Aorta (tissue), 5 donors: ENCODE measurements around the gene UBXN11. TPM values are rescaled to one million over a fixed set of nuclear protein-coding genes. Genes with fewer than 3 reads are reported as not detected.

ENCODE experiments used
- ATAC-seq: fragments of 200-7000 bp; cut with Tn5 transposase; one replicate; pipeline ENCODE4 v1.9.1; 2022; ENCODE audit warnings: moderate library complexity; ENCODE audit not compliant: low FRiP score
- DNase-seq, 2 donors: peaks; one replicate each; pipeline ENCODE4 v3.0.0-alpha.2; 2020
- H3K27ac ChIP-seq, 2 donors: one replicate each; pipeline ENCODE4 v1.5.1; 2013; ENCODE audit warnings: low read length in 2 of 2, mild to moderate bottlenecking in 2 of 2, moderate library complexity in 2 of 2, control low read depth in 1 of 2, inconsistent platforms in 1 of 2, low read depth in 1 of 2
- H3K27me3 ChIP-seq, 2 donors: one replicate each; pipeline ENCODE4 v1.6.1; 2013; ENCODE audit warnings: control low read depth in 1 of 2, low read length in 1 of 2, mild to moderate bottlenecking in 1 of 2, moderate library complexity in 1 of 2; ENCODE audit not compliant: insufficient read depth in 2 of 2, control insufficient read depth in 1 of 2
- H3K36me3 ChIP-seq, 2 donors: one replicate each; pipeline ENCODE4 v1.6.1; 2013; ENCODE audit warnings: control low read depth in 1 of 2, low read length in 1 of 2, mild to moderate bottlenecking in 1 of 2; ENCODE audit not compliant: insufficient read depth in 2 of 2, control insufficient read depth in 1 of 2
- H3K4me1 ChIP-seq, 2 donors: one replicate each; pipeline ENCODE4 v1.6.1; 2013; ENCODE audit warnings: low read length in 2 of 2, control low read depth in 1 of 2, mild to moderate bottlenecking in 1 of 2, moderate library complexity in 1 of 2; ENCODE audit not compliant: insufficient read depth in 2 of 2, control insufficient read depth in 1 of 2
- H3K4me3 ChIP-seq, 2 donors: one replicate each; pipeline ENCODE4 v1.5.1; 2013; ENCODE audit warnings: low read length in 2 of 2, control low read depth in 1 of 2, mild to moderate bottlenecking in 1 of 2
- H3K9me3 ChIP-seq: one replicate; pipeline ENCODE4 v1.6.1; 2013; ENCODE audit warnings: mild to moderate bottlenecking, low read length; ENCODE audit not compliant: control insufficient read depth
- WGBS, 2 donors: extraction: QIAGEN DNeasy Blood & Tissue Kit; methylation state at CpG; one replicate each; pipeline ENCODE4 v1.1.7; 2013; 5-methylcytosine and 5-hydroxymethylcytosine counted together
- intact Hi-C, 2 donors: fragments of 100-400 bp; cut with DNase I; formaldehyde crosslinking; loops; one replicate each; pipeline versions ENCODE4 v1.14.2 to v1.15.0; 2022
- polyA plus RNA-seq, 2 donors: library from polyadenylated mRNA; stranded (reverse); fragments of 200-250 nt; gene quantifications; one replicate each; pipeline ENCODE4 v1.2.3, GENCODE V29; 2013
- total RNA-seq, 2 donors: library from RNA; stranded (reverse); fragmentation: NEBNext Ultra II Directional; extraction: Animal tissue kit (Norgen Biotek cat#: 25700); gene quantifications; one replicate each; pipeline ENCODE4 v1.2.1, GENCODE V29; 2021
- donor health status: healthy with polysubstance abuse.
- donor health status: Bipolar disorder and iron deficiency.
- donor health status: DM: no; HTN: no; CAD: no.
- donor health status: DM: no; HTN: no; CAD: no.
- donor health status: DM: yes; HTN: yes; CAD: no.

Gene UBXN11
- total and polyA plus RNA-seq, 4 donors = 11.6 to 46.8 (median 24.2) TPM

DNA sequence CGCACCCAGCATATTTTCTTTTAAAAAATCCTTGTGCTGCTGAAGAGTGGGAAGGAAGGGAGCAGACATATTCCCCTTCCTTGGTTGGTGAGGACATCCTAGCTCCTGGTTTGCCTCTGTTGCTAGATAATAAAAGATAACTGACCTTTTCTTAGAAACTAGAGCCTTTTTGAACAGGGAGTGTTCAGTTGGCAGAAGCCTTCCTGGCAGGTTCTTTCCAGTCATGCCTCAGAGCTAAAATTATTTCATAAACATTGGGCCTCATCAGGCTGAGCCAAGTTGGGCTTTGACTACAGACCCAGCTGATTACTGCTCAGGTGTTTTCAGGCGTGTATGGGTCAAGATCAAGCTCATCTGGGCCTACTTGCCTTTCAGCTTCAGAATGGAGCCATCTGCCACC lies 49.2 kb downstream of the UBXN11 start:
- no peaks in the 10 kb centered on the region for H3K9me3 ChIP-seq
- H3K4me1 ChIP-seq = no peaks in the 10 kb centered on the region
- DNase-seq (no peak), ATAC-seq (no peak)
- no peak overlapping the region for H3K27ac ChIP-seq
- no peaks in the 10 kb centered on the region for H3K27me3 ChIP-seq
- intact Hi-C loops = no loop called here
- H3K36me3 ChIP-seq = peaks cover 0 to 2% of the 10 kb centered on the region in 2 donors
- WGBS, 2 donors = 88 to 94% methylated on average over 2 of the region's 2 CpGs
- no peak overlapping the region for H3K4me3 ChIP-seq

DNA sequence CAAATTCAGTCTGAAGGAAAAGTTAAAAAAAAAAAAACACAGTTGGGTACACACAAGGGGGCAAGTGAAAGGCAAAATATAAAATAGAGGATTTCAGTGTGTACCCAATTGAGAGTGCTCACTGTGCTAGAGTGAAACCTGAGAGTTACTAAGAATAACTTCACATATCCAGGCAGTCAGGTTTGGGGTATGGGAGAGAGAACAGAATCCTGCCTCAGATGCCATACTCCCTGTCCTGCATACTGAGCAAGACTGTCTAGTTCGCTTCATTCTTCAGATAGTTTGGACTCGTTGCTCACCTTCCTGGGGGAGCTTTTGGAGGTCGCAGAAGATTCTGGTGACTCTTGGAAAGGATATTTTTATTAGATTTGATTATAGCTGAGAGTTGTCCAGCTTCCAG lies 52.0 kb downstream of the UBXN11 start:
- DNase-seq (no peak), ATAC-seq (no peak)
- Histone ChIP-seq H3K4me3 (no peak overlapping the region), H3K36me3 (no peaks in the 10 kb centered on the region), H3K9me3 (no peaks in the 10 kb centered on the region), H3K27ac (no peak overlapping the region), H3K27me3 (no peaks in the 10 kb centered on the region), H3K4me1 (no peaks in the 10 kb centered on the region)
- intact Hi-C loops = no loop called here
- 68 to 75% methylated on average over 3 of the region's 3 CpGs for WGBS, 2 donors

DNA sequence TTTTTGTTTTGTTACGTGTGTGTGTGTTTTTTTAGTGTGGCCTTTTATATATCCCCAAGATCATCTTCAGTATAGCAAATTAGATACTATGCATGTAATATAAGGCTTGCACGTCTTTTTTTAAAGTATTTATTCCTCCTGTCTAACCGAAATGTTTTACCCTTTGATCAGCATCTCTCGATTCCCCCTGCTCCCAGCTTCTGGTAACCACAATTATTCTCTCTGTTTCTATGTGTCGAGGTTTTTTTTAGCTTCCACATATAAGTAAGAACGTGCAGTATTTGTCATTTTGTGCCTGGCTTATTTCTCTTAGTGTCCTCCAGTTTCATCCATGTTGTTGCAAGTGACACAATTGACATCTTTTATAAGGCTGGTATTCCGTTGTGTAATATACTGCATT lies 53.7 kb downstream of the UBXN11 start:
- no peak overlapping the region for H3K4me3 ChIP-seq
- H3K27ac ChIP-seq = no peak overlapping the region
- no peaks in the 10 kb centered on the region for H3K4me1 ChIP-seq
- no peaks in the 10 kb centered on the region for H3K27me3 ChIP-seq
- H3K9me3 ChIP-seq = no peaks in the 10 kb centered on the region
- ATAC-seq = no peak
- DNase-seq = no peak
- intact Hi-C loops = no loop called here
- 78% methylated on average over 7 of the region's 7 CpGs for WGBS, 2 donors
- no peaks in the 10 kb centered on the region for H3K36me3 ChIP-seq

DNA sequence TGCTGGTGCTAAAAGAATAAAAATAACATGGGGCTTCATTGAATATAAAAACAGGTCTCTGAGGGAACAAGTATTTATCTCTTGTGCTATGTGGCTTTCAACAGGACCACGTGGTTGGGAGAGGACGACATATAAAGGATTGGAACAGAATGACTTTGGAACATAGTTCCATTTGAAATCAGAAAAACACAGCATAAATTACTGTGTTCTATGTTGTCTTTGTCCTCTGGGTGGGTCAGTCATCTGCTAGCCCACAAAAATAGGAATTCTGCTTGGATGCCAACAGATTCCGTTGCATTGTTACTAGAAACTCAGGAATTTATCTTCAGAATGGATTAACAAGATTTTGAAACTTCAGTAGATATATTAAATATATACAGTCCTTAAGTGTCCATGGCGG lies 66.5 kb downstream of the UBXN11 start:
- Histone ChIP-seq H3K4me1 (no peaks in the 10 kb centered on the region), H3K36me3 (no peaks in the 10 kb centered on the region), H3K9me3 (no peaks in the 10 kb centered on the region), H3K27me3 (no peaks in the 10 kb centered on the region), H3K27ac (no peak overlapping the region), H3K4me3 (no peak overlapping the region)
- intact Hi-C loops = no loop called here
- WGBS, 2 donors = 79 to 80% methylated on average over 4 of the region's 4 CpGs
- no peak for DNase-seq
- no peak for ATAC-seq

DNA sequence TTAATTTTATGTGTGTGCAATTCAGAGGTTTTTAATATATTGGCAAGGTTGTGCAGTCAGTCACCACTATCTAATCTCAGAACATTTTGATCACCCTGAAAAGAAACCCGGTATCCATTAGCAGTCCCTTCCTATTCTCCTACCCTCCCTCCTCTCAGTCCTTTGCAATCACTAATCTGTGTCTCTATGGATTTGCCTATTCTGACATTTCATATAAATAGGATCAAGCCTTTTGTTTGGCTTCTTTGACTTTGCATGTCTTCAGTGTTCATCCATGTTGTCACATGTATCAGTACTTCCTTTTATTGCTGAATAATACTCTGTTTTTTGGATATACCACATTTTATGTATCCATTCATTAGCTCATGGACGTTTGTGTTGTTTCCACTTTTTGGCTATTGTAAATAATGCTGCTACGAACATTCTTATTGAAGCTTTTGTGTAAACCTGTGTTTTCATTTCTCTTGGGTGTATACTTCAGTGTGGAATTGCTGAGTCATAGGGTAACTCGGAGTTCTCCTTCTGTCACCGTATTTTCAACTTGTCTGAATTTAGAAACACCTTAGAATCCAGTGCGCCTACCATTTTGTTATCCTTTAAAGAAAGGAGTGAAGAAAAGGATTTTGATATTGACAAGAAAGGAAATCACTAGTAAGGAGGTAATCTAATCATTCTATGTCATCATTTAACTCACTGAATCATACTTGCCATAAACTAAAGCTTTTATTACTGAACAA lies 69.0 kb downstream of the UBXN11 start:
- DNase-seq (no peak), ATAC-seq (no peak)
- 73 to 78% methylated on average over 6 of the region's 6 CpGs for WGBS, 2 donors
- Histone ChIP-seq H3K4me3 (no peak overlapping the region), H3K27ac (no peak overlapping the region), H3K4me1 (no peaks in the 10 kb centered on the region), H3K36me3 (no peaks in the 10 kb centered on the region), H3K9me3 (no peaks in the 10 kb centered on the region), H3K27me3 (no peaks in the 10 kb centered on the region)
- intact Hi-C loops = no loop called here

DNA sequence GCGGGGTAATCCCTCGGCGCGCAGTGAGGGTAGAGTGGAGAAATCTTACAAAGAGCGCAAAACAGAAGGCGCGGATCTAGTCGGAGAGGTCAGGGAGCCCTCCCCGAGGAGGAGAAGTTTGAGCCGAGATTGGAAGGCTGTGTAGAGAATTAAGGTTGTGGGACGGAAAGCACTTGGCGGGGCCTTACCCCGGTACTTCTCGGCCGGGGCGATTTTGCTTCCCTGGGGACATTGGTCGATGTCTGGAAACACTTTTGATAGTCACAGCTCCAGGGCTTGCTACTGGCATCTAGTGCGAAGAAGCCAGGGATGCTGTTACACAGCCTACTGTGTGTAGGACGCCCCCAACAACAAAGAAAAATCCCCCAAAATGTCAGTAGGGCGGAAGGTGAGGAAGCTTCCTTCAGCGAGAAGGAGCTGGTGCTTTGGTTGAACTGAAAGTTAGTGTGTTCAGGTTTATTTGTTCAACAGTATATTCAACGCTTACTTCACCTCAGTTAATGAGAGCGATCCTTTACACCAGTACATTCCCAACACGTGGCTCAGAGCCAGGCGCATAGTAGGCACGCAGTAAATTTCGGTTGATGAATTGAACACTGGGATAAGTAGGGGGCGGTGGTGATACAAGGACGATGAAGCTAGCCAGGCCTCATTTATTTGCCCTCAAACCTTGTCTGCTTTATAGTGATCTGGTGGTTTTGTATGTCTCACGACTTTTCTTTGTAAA lies 71.6 kb downstream of the UBXN11 start:
- ATAC-seq = no peak

DNA sequence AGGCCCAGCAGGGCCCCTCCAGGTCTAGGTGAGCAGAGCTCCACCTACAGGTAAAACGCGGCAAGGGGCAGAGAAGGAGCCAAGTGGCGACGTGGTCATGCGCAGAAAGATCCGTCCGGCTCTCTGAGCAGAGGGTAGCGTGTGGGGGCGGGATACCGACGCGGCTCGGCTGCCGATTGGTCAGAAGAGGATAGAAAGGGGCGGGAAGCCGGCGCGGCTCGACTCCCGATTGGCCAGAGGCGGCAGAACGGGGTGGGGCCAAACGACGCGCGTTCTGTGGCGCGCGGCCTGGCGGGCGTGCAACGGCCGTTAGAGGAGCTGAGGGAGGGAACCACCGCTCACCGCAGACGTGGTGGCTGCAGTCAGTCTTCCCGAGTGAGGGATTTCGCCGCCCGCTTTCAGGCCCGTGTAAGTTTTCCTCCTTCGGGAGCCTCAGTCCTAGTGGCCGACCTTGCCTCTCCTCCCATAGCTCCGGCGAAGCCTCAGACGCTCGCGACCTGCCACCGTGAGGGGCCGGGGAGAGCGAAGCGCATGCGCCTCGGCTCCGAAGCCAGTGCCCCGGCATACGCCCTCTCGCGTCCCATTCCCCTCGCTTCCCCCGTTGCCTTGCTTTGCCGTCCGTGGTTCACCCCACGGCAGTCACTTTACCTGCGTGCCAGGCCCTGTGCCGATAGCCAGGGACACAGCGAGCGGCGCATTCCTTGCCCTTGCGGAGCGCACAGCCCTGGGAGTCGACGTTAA lies 72.4 kb downstream of the UBXN11 start, which contains the start of gene CEP85:
Gene CEP85 (plus strand): TSS at position 298 of the 741 bp plus-strand sequence. CDS start 5,584 bp downstream, outside the sequence.
- Histone ChIP-seq H3K36me3 (no peaks in the 10 kb centered on the region), H3K9me3 (no peaks in the 10 kb centered on the region), H3K27ac (peak within 1 kb of the TSS in 1 of 2 donors; percentile 61), H3K4me3 (peak within 1 kb of the TSS; percentile 39 to 40), H3K4me1 (no peaks in the 10 kb centered on the region), H3K27me3 (no peaks in the 10 kb centered on the region)
- DNase-seq (peak; percentile 98 to 99), ATAC-seq (peak; percentile 100)
- WGBS, 2 donors = 0 to 1% methylated on average over 39 to 73 of the region's 73 CpGs
- intact Hi-C loops = no loop called here

More for the DNA sequence above, 71.6 kb downstream of the UBXN11 start:
- no peak for DNase-seq
- Histone ChIP-seq H3K27ac (peak overlapping the region in 1 of 2 donors; percentile 61), H3K4me1 (no peaks in the 10 kb centered on the region), H3K4me3 (peak overlapping the region; percentile 39 to 40), H3K27me3 (no peaks in the 10 kb centered on the region), H3K9me3 (no peaks in the 10 kb centered on the region), H3K36me3 (no peaks in the 10 kb centered on the region)
- intact Hi-C loops = no loop called here
- WGBS, 2 donors = 3% methylated on average over 30 of the region's 30 CpGs
